OCI-LY7 (cell line): Measurements from ENCODE around the gene ADNP2. TPM values are rescaled to one million over a fixed set of nuclear protein-coding genes. Genes with fewer than 3 reads are reported as not detected.

ENCODE experiments used
- BruUV-seq: library from RNA; stranded (reverse); fragments of 400-500 nt; replicated peaks from 2 replicates; lab custom pipeline; 2021; lab: Mats Ljungman, UMichigan
- CTCF ChIA-PET: fragments of 300-600 bp; sonication (Branson Sonifier 250); formaldehyde crosslinking; loops from one replicate; lab custom pipeline; 2022; ENCODE audit warnings: antibody characterized with exemption; ENCODE audit not compliant: unreplicated experiment; lab: Charles Lee
- POLR2A ChIA-PET: fragments of 300-600 bp; sonication (Branson Sonifier 250); formaldehyde crosslinking; loops from one replicate; lab custom pipeline; 2022; ENCODE audit warnings: antibody characterized with exemption; lab: Charles Lee
- DNase-seq: peaks from one replicate; pipeline ENCODE4 v3.0.0-alpha.2; 2015; ENCODE audit warnings: low spot score
- H2AFZ ChIP-seq: fragments of 200-600 bp; sonication (generic), shearing (Covaris generic); 2 replicates; pipeline ENCODE4 v1.6.1; 2014; ENCODE audit warnings: mild to moderate bottlenecking, antibody characterized with exemption, low read length, moderate library complexity
- H3K27ac ChIP-seq: fragments of 200-600 bp; sonication (generic); 2 replicates; pipeline ENCODE4 v1.5.1; 2014; ENCODE audit warnings: mixed run types, low read depth, mild to moderate bottlenecking, moderate library complexity, low read length, inconsistent platforms; ENCODE audit not compliant: poor library complexity, severe bottlenecking
- H3K36me3 ChIP-seq: fragments of 200-600 bp; sonication (generic); 2 replicates; pipeline ENCODE4 v1.6.1; 2014; ENCODE audit warnings: mild to moderate bottlenecking, antibody characterized with exemption, low read length, moderate library complexity, mixed read lengths; ENCODE audit not compliant: insufficient read depth
- H3K4me1 ChIP-seq: fragments of 200-600 bp; sonication (generic); 2 replicates; pipeline ENCODE4 v1.5.1; 2014; ENCODE audit warnings: mild to moderate bottlenecking, low read length; ENCODE audit not compliant: insufficient read depth, poor library complexity, severe bottlenecking
- H3K4me2 ChIP-seq: fragments of 200-600 bp; sonication (generic); 2 replicates; pipeline ENCODE4 v1.6.1; 2014; ENCODE audit warnings: mild to moderate bottlenecking, low read length
- H3K4me3 ChIP-seq: fragments of 200-600 bp; sonication (generic); 2 replicates; pipeline ENCODE4 v1.5.1; 2014; ENCODE audit warnings: mild to moderate bottlenecking, low read depth, low read length; ENCODE audit not compliant: poor library complexity, severe bottlenecking
- H3K79me2 ChIP-seq: fragments of 200-600 bp; sonication (generic); 2 replicates; pipeline ENCODE4 v1.6.1; 2016; ENCODE audit warnings: low read depth, mild to moderate bottlenecking, low read length, moderate library complexity, mixed read lengths; ENCODE audit not compliant: insufficient read depth
- H3K9me2 ChIP-seq: fragments of 200-600 bp; sonication (generic); 2 replicates; pipeline ENCODE4 v1.6.1; 2016; ENCODE audit warnings: mild to moderate bottlenecking, low read length, mixed read lengths; ENCODE audit not compliant: insufficient read depth
- H3K9me3 ChIP-seq: fragments of 200-600 bp; sonication (generic); 2 replicates; pipeline ENCODE4 v1.6.1; 2014; ENCODE audit warnings: mild to moderate bottlenecking, mixed run types, low read length, mixed read lengths
- H4K20me1 ChIP-seq: fragments of 200-600 bp; sonication (generic); 2 replicates; pipeline ENCODE4 v1.6.1; 2014; ENCODE audit warnings: mild to moderate bottlenecking, antibody characterized with exemption, low read length, moderate library complexity, mixed read lengths; ENCODE audit not compliant: insufficient read depth
- EZH2phosphoT487 ChIP-seq: fragments of 200-600 bp; sonication (generic); IDR thresholded peaks from 2 replicates; pipeline ENCODE4 v1.6.1; 2018; ENCODE audit warnings: low read depth, borderline replicate concordance, mild to moderate bottlenecking, mixed run types, antibody characterized with exemption, low read length, moderate library complexity, mixed read lengths
- intact Hi-C: fragments of 100-400 bp; cut with micrococcal nuclease; formaldehyde crosslinking; loops from one replicate; pipeline ENCODE4 v1.10.0; 2022; ENCODE audit not compliant: unreplicated experiment
- total RNA-seq, 2 experiments: library from RNA; depleted of rRNA in 1 of 2; stranded (reverse); fragments of >200 nt in 1 of 2; shearing (Covaris generic) in 1 of 2; gene quantifications; 2 replicates each; pipeline ENCODE4 v1.2.3, GENCODE V29; 2014 to 2022
- TF ChIP-seq, protein P1 (sequence below): fragments of 200-600 bp; sonication (generic); conservative IDR thresholded peaks from 2 replicates; pipeline ENCODE4 v1.5.1; 2014; ENCODE audit warnings: mild to moderate bottlenecking, antibody characterized with exemption, low read length, moderate library complexity, mixed read lengths

The ADNP2 gene
- total RNA-seq, 2 experiments from 2014 or later = 14.0 to 14.9 TPM

- Histone ChIP-seq H3K79me2 (no peaks in the 10 kb centered on the region), H4K20me1 (no peaks in the 10 kb centered on the region), H3K9me3 (no peaks in the 10 kb centered on the region), H3K27ac (no peak overlapping the region), H3K9me2 (no peaks in the 10 kb centered on the region), H3K4me3 (no peak overlapping the region), H3K36me3 (peaks cover 76% of the 10 kb centered on the region), H3K4me2 (no peak overlapping the region), H2AFZ (no peak overlapping the region), H3K4me1 (no peaks in the 10 kb centered on the region)
- TF ChIP-seq EZH2phosphoT487 = no peak
- TF ChIP-seq, protein P1, sequence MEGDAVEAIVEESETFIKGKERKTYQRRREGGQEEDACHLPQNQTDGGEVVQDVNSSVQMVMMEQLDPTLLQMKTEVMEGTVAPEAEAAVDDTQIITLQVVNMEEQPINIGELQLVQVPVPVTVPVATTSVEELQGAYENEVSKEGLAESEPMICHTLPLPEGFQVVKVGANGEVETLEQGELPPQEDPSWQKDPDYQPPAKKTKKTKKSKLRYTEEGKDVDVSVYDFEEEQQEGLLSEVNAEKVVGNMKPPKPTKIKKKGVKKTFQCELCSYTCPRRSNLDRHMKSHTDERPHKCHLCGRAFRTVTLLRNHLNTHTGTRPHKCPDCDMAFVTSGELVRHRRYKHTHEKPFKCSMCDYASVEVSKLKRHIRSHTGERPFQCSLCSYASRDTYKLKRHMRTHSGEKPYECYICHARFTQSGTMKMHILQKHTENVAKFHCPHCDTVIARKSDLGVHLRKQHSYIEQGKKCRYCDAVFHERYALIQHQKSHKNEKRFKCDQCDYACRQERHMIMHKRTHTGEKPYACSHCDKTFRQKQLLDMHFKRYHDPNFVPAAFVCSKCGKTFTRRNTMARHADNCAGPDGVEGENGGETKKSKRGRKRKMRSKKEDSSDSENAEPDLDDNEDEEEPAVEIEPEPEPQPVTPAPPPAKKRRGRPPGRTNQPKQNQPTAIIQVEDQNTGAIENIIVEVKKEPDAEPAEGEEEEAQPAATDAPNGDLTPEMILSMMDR = no peak
- DNase-seq = no peak
- no TSS peak for BruUV-seq
- POLR2A ChIA-PET = no interaction called here
- CTCF ChIA-PET = no interaction called here
- intact Hi-C loops = no loop called here
Observed at GRCh38 chr18:80136679-80137078, 27.6 kb downstream of the ADNP2 start.

DNA sequence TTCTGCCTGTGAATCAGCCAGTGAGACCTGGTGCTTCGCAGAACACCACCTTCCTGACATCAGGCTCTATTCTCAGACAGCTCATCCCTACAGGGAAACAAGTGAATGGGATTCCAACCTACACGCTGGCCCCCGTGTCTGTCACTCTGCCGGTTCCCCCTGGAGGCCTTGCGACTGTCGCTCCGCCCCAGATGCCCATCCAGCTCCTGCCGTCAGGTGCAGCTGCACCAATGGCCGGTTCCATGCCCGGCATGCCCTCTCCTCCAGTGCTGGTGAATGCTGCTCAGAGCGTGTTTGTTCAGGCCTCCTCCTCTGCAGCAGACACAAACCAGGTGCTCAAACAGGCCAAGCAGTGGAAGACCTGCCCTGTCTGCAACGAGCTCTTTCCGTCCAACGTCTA is 28.1 kb downstream of the ADNP2 start:
- Histone ChIP-seq H3K4me1 (no peaks in the 10 kb centered on the region), H3K9me2 (no peaks in the 10 kb centered on the region), H3K36me3 (peaks cover 76% of the 10 kb centered on the region), H3K4me3 (no peak overlapping the region), H3K4me2 (no peak overlapping the region), H4K20me1 (no peaks in the 10 kb centered on the region), H2AFZ (no peak overlapping the region), H3K27ac (no peak overlapping the region), H3K9me3 (no peaks in the 10 kb centered on the region), H3K79me2 (no peaks in the 10 kb centered on the region)
- DNase-seq = no peak
- intact Hi-C loops = no loop called here
- TF ChIP-seq EZH2phosphoT487 = no peak
- TF ChIP-seq, protein P1 = no peak
- POLR2A ChIA-PET = no interaction called here
- no TSS peak for BruUV-seq
- CTCF ChIA-PET = no interaction called here

DNA sequence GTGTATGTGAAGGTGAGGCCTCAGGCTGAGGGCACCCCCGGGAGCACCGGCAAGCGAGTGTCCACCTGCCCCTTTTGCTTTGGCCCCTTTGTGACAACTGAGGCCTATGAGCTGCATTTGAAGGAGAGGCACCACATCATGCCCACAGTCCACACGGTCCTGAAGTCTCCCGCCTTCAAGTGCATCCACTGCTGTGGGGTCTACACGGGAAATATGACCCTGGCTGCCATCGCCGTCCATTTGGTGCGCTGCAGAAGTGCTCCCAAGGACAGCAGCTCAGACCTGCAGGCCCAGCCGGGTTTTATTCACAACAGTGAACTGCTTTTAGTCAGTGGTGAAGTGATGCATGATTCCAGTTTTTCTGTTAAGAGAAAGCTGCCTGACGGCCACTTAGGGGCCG is 28.9 kb downstream of the ADNP2 start:
- CTCF ChIA-PET = no interaction called here
- POLR2A ChIA-PET = no interaction called here

More for the DNA sequence above, 28.9 kb downstream of the ADNP2 start:
- no peak overlapping the region for H3K27ac ChIP-seq
- DNase-seq = no peak
- no TSS peak for BruUV-seq
- H4K20me1 ChIP-seq = no peaks in the 10 kb centered on the region
- H2AFZ ChIP-seq = no peak overlapping the region
- no peaks in the 10 kb centered on the region for H3K79me2 ChIP-seq
- no peak overlapping the region for H3K4me3 ChIP-seq
- no peaks in the 10 kb centered on the region for H3K4me1 ChIP-seq
- no peaks in the 10 kb centered on the region for H3K9me3 ChIP-seq
- no peak for TF ChIP-seq EZH2phosphoT487
- TF ChIP-seq, protein P1 = no peak
- H3K36me3 ChIP-seq = peaks cover 68% of the 10 kb centered on the region
- no peak overlapping the region for H3K4me2 ChIP-seq
- intact Hi-C loops = no loop called here
- no peaks in the 10 kb centered on the region for H3K9me2 ChIP-seq
